ENCODE measurements around the gene SYN1.

GRCh38 chrX:47637546-47638195 lies 18.0 kb upstream of the SYN1 start:
- TF ChIP-seq CTCF (IDR thresholded peaks at IDR 0.05; ENCODE audit: insufficient read depth, low read length, poor library complexity, severe bottlenecking) (no peak), EZH2phosphoT487 (conservative IDR thresholded peaks at IDR 0.05; ENCODE audit: low read length) (no peak)

Data from SU-DHL-6 (cell line).